K562 (cell line): ENCODE measurements around the gene CAPN12. TPM values are rescaled to one million over a fixed set of nuclear protein-coding genes. Genes with fewer than 3 reads are reported as not detected.

Source experiments
- ATAC-seq: fragments of 200-7000 bp; cut with Tn5 transposase; 3 replicates; pipeline ENCODE4 v1.9.1; 2020; ENCODE audit warnings: moderate library complexity
- BruUV-seq: library from RNA; stranded (reverse); fragments of 400-500 nt; replicated peaks from 2 replicates; lab custom pipeline; 2021; lab: Mats Ljungman, UMichigan
- CTCF ChIA-PET: fragments of 300-600 bp; formaldehyde crosslinking; extraction: SDS; loops from one replicate; lab custom pipeline; 2021; ENCODE audit warnings: low intra/inter-chr PET ratio; lab: Yijun Ruan, JAX
- POLR2A ChIA-PET: fragments of 300-600, 350-650 bp; sonication (Branson Sonifier 250); formaldehyde crosslinking; extraction: SDS; loops from one replicate; lab custom pipeline; 2021; ENCODE audit warnings: antibody characterized with exemption, inconsistent platforms; lab: Yijun Ruan, JAX
- DNase-seq, 4 experiments: peaks; one replicate each; pipeline versions ENCODE4 v3.0.0 to v3.0.0-alpha.2; 2011 to 2018; ENCODE audit warnings: low spot score in 3 of 4, mixed read lengths in 3 of 4; ENCODE audit errors: extremely low read depth in 1 of 4
- FAIRE-seq: peaks from 2 replicates; lab custom pipeline; 2011; peaks lifted over from hg19 to GRCh38; lab: Jason Lieb, UNC
- H2AFZ ChIP-seq: 2 replicates; pipeline ENCODE4 v1.6.0; 2011; ENCODE audit warnings: low read depth, low read length, control low read depth, inconsistent platforms
- H3K27ac ChIP-seq: fragments of 200-600 bp; 3 replicates; pipeline ENCODE4 v1.8.0; 2011; ENCODE audit warnings: low read depth, mild to moderate bottlenecking, control low read depth, inconsistent platforms, low read length, moderate library complexity, mixed read lengths; ENCODE audit errors: extremely low read depth
- H3K27me3 ChIP-seq, 2 experiments: fragments of 300-600 bp in 1 of 2; 2 replicates in 1 of 2; 3 replicates in 1 of 2; pipeline versions ENCODE4 v1.6.0 to v1.8.0; 2011; ENCODE audit warnings: inconsistent platforms in 2 of 2, low read length in 2 of 2, mild to moderate bottlenecking in 1 of 2, mixed read lengths in 1 of 2, moderate library complexity in 1 of 2; ENCODE audit not compliant: control insufficient read depth in 2 of 2, insufficient read depth in 2 of 2
- H3K36me3 ChIP-seq: fragments of 300-600 bp; 3 replicates; pipeline ENCODE4 v1.8.0; 2011; ENCODE audit warnings: mild to moderate bottlenecking, low read length, inconsistent platforms; ENCODE audit not compliant: control insufficient read depth, insufficient read depth
- H3K4me1 ChIP-seq, 2 experiments: fragments of 200-600 bp in 1 of 2; replicated peaks in 1 of 2; 2 replicates in 1 of 2; 3 replicates in 1 of 2; pipeline versions ENCODE4 v1.5.1 to v1.8.0; 2011; ENCODE audit warnings: inconsistent platforms in 2 of 2, low read length in 2 of 2, mild to moderate bottlenecking in 1 of 2, mixed read lengths in 1 of 2, moderate library complexity in 1 of 2; ENCODE audit not compliant: control insufficient read depth in 2 of 2, insufficient read depth in 2 of 2
- H3K4me2 ChIP-seq: 2 replicates; pipeline ENCODE4 v1.6.1; 2011; ENCODE audit warnings: low read length, control low read depth, inconsistent platforms, mixed read lengths; ENCODE audit not compliant: insufficient read depth
- H3K4me3 ChIP-seq: fragments of 200-600 bp; sonication (generic), shearing (Covaris generic); 2 replicates; pipeline ENCODE4 v1.5.1; 2016; ENCODE audit warnings: control low read depth, inconsistent platforms
- H3K79me2 ChIP-seq: fragments of 200-600 bp; 3 replicates; pipeline ENCODE4 v1.8.0; 2011; ENCODE audit warnings: low read length, inconsistent platforms; ENCODE audit not compliant: control insufficient read depth, insufficient read depth
- H3K9ac ChIP-seq, 2 experiments: 2 replicates each; pipeline versions ENCODE4 v1.6.0 to v1.6.1; 2011; ENCODE audit warnings: low read depth in 2 of 2, low read length in 2 of 2, control low read depth in 1 of 2, inconsistent platforms in 1 of 2, mild to moderate bottlenecking in 1 of 2, mixed read lengths in 1 of 2; ENCODE audit not compliant: insufficient read depth in 1 of 2
- H3K9me1 ChIP-seq: one replicate; pipeline ENCODE4 v1.6.0; 2011; ENCODE audit warnings: inconsistent platforms, mild to moderate bottlenecking, low read length, moderate library complexity; ENCODE audit not compliant: control insufficient read depth, insufficient read depth
- H3K9me3 ChIP-seq: replicated peaks from 2 replicates; pipeline ENCODE4 v1.5.1; 2011; ENCODE audit warnings: low read depth, low read length, inconsistent platforms; ENCODE audit not compliant: control insufficient read depth, insufficient read depth
- H4K20me1 ChIP-seq: replicated peaks from 2 replicates; pipeline ENCODE4 v1.6.1; 2011; ENCODE audit warnings: low read length, inconsistent platforms, mixed read lengths; ENCODE audit not compliant: control insufficient read depth, insufficient read depth
- ETV6 ChIP-seq, 3 experiments: fragments of 150-350 bp in 1 of 3; sonication (generic) in 1 of 3; formaldehyde crosslinking in 1 of 3; IDR thresholded peaks; 2 replicates each; pipeline versions ENCODE4 v1.6.1 to v1.8.0; 2014 to 2022; ENCODE audit warnings: borderline replicate concordance in 2 of 3, low read depth in 2 of 3, antibody characterized with exemption in 1 of 3, low read length in 1 of 3, mild to moderate bottlenecking in 1 of 3, missing genetic modification reagents in 1 of 3
- FOXK2 ChIP-seq, 2 experiments: fragments of 450-650 bp; IDR thresholded peaks in 1 of 2; conservative IDR thresholded peaks in 1 of 2; 2 replicates each; pipeline ENCODE4 v1.6.1; 2016; ENCODE audit warnings: low read depth in 2 of 2, mild to moderate bottlenecking in 1 of 2
- HOXB6 ChIP-seq: fragments of 250-450 bp; sonication (Bioruptor Pico); IDR thresholded peaks from 2 replicates; pipeline ENCODE4 v1.5.1; 2022; ENCODE audit warnings: mild to moderate bottlenecking, borderline replicate concordance
- MED1 ChIP-seq: sonication (generic); formaldehyde crosslinking; IDR thresholded peaks from 2 replicates; pipeline ENCODE4 v1.8.1; 2023; ENCODE audit warnings: missing genetic modification reagents, borderline replicate concordance
- PHF8 ChIP-seq: fragments of 200-600 bp; sonication (generic); IDR thresholded peaks from 2 replicates; pipeline ENCODE4 v1.6.1; 2012; ENCODE audit warnings: mixed run types, mild to moderate bottlenecking, inconsistent platforms, low read length, moderate library complexity, borderline replicate concordance
- PHTF2 ChIP-seq: fragments of 250-450 bp; sonication (Bioruptor Pico); IDR thresholded peaks from 2 replicates; pipeline ENCODE4 v1.5.0; 2021; ENCODE audit warnings: mild to moderate bottlenecking
- POLR2B ChIP-seq: fragments of 450-650 bp; IDR thresholded peaks from 2 replicates; pipeline ENCODE4 v1.6.1; 2018; ENCODE audit warnings: low read depth; ENCODE audit not compliant: partially characterized antibody
- SIN3B ChIP-seq: fragments of 450-650 bp; IDR thresholded peaks from 2 replicates; pipeline ENCODE4 v1.6.1; 2017; ENCODE audit warnings: low read depth, mild to moderate bottlenecking, moderate library complexity
- ZNF780A ChIP-seq: fragments of 250-450 bp; sonication (Bioruptor Pico); IDR thresholded peaks from 2 replicates; pipeline ENCODE4 v1.5.0; 2021; ENCODE audit warnings: mild to moderate bottlenecking
- WGBS: fragments of 100-300 bp; shearing (Covaris generic); methylation state at CpG from one replicate; pipeline ENCODE4 v1.1.6; 2016; ENCODE audit warnings: low coverage, mixed read lengths; ENCODE audit not compliant: insufficient coverage; ENCODE audit errors: missing lambda C conversion rate; 5-methylcytosine and 5-hydroxymethylcytosine counted together
- in situ Hi-C: fragments of 300-500 bp; cut with MboI; formaldehyde crosslinking; loops from 4 replicates; pipeline ENCODE4 v1.15.0; 2018; ENCODE audit warnings: inconsistent platforms, mixed read lengths
- intact Hi-C: fragments of 100-400 bp; cut with micrococcal nuclease; formaldehyde crosslinking; loops from 2 replicates; pipeline ENCODE4 v1.14.2; 2022
- polyA plus RNA-seq, 8 experiments: library from polyadenylated mRNA; depleted of rRNA in 4 of 8; stranded (reverse) in 5 of 8; unstranded in 3 of 8; fragments of >200 nt; fragmentation: Nextera tagmentation in 2 of 8; fragmentation: Illumina TruSeq in 1 of 8; extraction: Ambion mirVana in 2 of 8; extraction: Trizol in 1 of 8; gene quantifications; 2 replicates each; pipeline versions ENCODE4 v1.2.1 to v1.2.3, GENCODE V29; 2011 to 2014; ENCODE audit warnings: inconsistent platforms in 1 of 8, missing spikeins in 1 of 8
- total RNA-seq, 7 experiments: library from RNA; depleted of rRNA in 6 of 7; stranded (reverse); fragments of >200 nt in 6 of 7; fragmentation: Illumina TruSeq in 2 of 7; extraction: Trizol in 2 of 7; gene quantifications; 2 replicates each; pipeline versions ENCODE4 v1.2.1 to v1.2.3, GENCODE V29; 2011 to 2021; ENCODE audit warnings: low replicate concordance in 1 of 7
- TF ChIP-seq, protein P1 (sequence below): IDR thresholded peaks from 2 replicates; pipeline ENCODE4 v1.6.1; 2012; ENCODE audit warnings: low read depth, low read length, improper control_type of control experiment, borderline replicate concordance

CAPN12 gene
- total and polyA plus RNA-seq, 9 of the 15 experiments (the other 6 are each of a cell fraction or from before 2014, with no cell fraction given): 0.83 to 7.0 (median 1.6) TPM

DNA sequence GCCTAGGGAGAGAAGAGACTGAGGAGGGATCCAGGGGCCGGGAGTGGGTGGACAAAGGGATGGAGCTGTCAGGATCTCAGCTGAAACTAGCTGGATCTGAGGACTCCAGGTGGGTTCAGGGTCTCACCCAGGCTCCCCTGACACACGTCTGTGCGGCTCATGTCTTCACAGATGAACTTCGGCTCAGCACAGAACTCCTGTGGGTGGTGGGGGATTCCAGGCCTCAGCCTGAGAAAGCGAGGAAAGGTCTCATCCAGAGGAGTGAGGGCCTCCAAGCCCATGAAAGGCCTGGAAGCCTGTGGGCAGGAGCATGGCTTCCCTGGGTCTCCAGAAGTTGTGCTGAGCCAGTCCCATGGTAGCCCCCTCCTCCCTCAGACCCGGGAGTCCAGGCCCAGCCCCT is 1.4 kb downstream of the CAPN12 start:
- Histone ChIP-seq H3K79me2 (no peaks in the 10 kb centered on the region), H4K20me1 (no peaks in the 10 kb centered on the region), H3K4me1 (peaks cover 13 to 33% of the 10 kb centered on the region in 2 experiments; a peak in 4 of 5 replicates), H3K9ac (no peak overlapping the region), H3K27me3 (no peaks in the 10 kb centered on the region), H3K4me2 (no peak overlapping the region), H3K4me3 (no peak overlapping the region), H3K27ac (no peak overlapping the region), H3K9me3 (no peaks in the 10 kb centered on the region), H2AFZ (no peak overlapping the region), H3K9me1 (no peaks in the 10 kb centered on the region), H3K36me3 (no peaks in the 10 kb centered on the region)
- 85% methylated on average over 6 of the region's 6 CpGs for WGBS
- in situ Hi-C loops: no loop called here
- no peak for ATAC-seq
- FAIRE-seq: no peak
- BruUV-seq: no TSS peak
- no peak for DNase-seq
- ChIA-PET POLR2A (interaction anchor here (0.7 to 1.5 kb wide), 2 partner anchors 106 to 132 kb away, joined by 3 to 5 read pairs; no protein-coding TSS in a partner anchor), CTCF (no interaction called here)
- intact Hi-C loops: no loop called here
- TF ChIP-seq ZNF780A: no peak
- no peak for TF ChIP-seq PHF8
- TF ChIP-seq, protein P1, sequence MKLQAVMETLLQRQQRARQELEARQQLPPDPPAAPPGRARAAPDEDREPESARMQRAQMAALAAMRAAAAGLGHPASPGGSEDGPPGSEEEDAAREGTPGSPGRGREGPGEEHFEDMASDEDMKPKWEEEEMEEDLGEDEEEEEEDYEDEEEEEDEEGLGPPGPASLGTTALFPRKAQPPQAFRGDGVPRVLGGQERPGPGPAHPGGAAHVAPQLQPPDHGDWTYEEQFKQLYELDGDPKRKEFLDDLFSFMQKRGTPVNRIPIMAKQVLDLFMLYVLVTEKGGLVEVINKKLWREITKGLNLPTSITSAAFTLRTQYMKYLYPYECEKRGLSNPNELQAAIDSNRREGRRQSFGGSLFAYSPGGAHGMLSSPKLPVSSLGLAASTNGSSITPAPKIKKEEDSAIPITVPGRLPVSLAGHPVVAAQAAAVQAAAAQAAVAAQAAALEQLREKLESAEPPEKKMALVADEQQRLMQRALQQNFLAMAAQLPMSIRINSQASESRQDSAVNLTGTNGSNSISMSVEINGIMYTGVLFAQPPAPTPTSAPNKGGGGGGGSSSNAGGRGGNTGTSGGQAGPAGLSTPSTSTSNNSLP: no peak
- TF ChIP-seq ETV6 (IDR thresholded peaks at IDR 0.05; ENCODE audit: borderline replicate concordance in 1 of 2, low read depth in 2 of 2, low read length in 1 of 2): no peak
- TF ChIP-seq ETV6 (CRISPR knock-in tag; IDR thresholded peaks at IDR 0.05; ENCODE audit: borderline replicate concordance): no peak
- no peak for TF ChIP-seq POLR2B
- no peak for TF ChIP-seq MED1 (CRISPR knock-in tag)
- no peak for TF ChIP-seq PHTF2 (CRISPR knock-in tag)
- no peak for TF ChIP-seq HOXB6 (CRISPR knock-in tag)
- no peak for TF ChIP-seq FOXK2 (conservative IDR thresholded peaks at IDR 0.05 in 1 of 2, IDR thresholded peaks at IDR 0.05 in 1 of 2; ENCODE audit: low read depth in 2 of 2)
- TF ChIP-seq SIN3B: no peak
